Stimulated activated CD8-positive, alpha-beta memory T cell treated with anti-CD3 and anti-CD28 coated beads, Interleukin-4, amount 100 ng/mL, for 1 hour (primary cell): ENCODE measurements around the gene AIG1.
"Not testable (repeated sequence)": the region's sequence is repeated elsewhere in the genome, so short reads cannot be mapped to it uniquely, and the experiment has no call there.

Source experiments
- DNase-seq, 2 donors: peaks; one replicate each; pipeline ENCODE4 v3.0.0-alpha.2; 2020; ENCODE audit warnings: low read depth in 2 of 2, low spot score in 1 of 2

Gene AIG1, protein sequence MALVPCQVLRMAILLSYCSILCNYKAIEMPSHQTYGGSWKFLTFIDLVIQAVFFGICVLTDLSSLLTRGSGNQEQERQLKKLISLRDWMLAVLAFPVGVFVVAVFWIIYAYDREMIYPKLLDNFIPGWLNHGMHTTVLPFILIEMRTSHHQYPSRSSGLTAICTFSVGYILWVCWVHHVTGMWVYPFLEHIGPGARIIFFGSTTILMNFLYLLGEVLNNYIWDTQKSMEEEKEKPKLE

DNA sequence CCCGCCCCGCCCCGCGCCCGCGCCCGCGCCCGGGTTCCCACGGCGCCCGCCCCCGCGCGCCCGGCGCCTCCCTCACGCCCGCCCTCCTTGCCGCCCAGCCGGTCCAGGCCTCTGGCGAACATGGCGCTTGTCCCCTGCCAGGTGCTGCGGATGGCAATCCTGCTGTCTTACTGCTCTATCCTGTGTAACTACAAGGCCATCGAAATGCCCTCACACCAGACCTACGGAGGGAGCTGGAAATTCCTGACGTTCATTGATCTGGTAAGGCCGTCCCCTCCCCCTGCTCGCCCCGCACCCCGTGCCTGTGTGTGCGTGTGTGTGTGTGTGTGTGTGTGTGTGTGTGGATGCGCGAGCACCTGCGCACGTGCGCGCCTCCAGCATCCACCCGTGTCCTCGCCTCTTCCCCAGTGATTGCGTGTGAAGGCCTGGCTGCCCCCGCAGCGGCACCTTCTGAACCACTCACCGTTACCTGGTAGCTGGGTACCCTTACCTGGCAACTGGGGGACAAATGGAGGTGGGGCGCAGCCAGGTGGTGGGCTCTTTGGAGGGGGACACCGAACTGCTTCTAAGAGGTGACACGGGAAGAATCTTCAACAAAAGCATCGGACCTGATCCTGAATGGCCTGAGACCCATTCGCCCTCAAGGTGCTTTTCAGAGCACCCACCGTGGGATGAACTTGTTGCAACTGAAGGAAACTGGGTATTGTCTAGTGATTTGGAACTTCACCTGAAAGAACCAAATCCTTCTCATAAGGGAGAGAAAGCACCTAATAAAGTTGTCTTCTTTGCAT lies at the start of gene AIG1:
Gene AIG1 (plus strand): TSS at position 84 of the 791 bp plus-strand sequence. CDS start 37 bp downstream, at position 121.
- DNase-seq: peak; percentile 25 to 37

DNA sequence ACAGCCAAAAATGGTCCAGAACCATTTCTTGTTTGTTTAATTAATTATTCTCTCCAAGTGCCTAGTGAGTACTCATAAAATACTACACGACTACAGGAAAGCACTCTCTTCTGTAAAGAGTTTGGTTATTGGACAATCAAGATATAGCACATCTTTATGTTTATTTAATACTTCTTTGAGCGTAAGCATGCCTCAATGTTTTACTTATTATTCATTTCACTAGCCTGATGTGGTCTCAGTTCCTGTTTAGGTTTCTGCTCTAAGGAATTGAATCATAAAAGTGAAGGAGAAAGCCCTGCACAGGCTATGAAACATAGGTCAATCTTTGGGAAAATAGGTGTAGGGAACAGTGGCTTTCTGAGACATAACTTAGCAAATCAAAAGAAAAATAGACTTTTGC lies 45.9 kb upstream of the AIG1 start:
- no peak for DNase-seq

DNA sequence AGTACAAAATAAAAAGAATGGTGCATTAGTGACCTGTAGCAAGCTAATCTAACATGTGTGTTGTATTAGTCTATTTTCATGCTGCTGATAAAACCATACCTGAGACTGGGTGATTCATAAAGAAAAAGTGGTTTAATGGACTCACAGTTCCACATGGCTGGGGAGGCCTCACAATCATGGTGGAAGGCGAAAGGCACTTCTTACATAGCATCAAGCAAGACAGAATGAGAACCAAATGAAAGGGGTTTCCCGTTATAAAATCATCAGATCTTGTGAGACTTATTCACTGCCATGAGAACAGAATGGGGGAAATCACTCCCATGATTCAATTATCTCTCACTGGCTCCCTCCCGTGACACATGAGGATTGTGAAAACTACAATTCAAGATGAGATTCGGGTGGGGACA lies 45.4 kb upstream of the AIG1 start:
- no peak for DNase-seq

DNA sequence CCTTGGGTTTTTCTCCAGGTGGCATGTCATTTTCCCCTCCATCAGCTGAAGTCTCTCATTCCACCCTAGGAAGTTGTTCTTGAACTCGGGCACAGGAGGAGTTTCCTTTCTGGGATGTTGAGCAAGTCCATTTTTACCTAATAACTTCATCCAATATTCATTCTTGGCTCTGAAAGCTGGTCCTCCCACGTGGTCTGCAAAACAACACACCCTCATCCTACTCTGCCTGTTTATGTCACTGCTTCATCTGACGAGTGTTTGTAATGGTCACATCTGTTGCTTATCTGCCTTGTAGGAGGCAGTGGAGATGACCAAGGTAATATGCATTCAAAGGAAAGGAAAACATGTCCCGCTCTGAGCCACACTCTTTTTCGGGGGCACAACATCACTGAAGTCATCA lies 41.7 kb upstream of the AIG1 start:
- DNase-seq: no peak

DNA sequence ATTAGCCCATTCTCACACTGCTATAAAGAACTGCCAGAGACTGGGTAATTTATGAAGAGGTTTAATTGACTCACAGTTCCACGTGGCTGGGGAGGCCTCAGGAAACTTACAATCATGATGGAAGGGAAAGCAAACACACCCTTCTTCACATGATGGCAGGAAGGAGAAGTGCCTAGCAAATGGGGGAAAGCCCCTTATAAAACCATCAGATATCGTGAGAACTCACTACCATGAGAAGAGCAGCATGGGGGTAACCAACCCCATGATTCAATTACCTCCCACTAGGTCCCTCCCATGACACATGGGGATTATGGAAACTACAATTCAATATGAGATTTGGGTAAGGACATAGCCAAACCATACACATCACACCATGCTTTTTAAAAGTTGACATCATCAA lies 39.8 kb upstream of the AIG1 start:
- not testable (repeated sequence) for DNase-seq

DNA sequence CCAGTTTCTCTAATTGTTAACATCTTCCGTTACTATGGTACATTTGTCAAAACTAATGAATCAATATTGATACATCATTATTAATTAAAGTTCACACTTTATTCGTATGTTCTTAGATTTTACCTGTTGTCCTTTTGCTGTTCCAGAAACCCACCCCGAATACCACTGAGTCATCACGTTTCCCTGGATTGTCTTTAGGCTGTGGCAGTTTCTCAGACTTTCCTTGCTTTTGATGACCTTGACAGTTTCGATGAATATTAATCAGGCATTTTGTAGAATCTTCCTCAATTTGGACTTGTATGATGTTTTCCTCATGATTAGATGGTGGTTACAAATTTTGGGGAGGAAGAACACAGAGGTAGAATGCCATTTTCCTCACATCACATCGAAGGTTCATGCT lies 39.1 kb upstream of the AIG1 start:
- DNase-seq: no peak

DNA sequence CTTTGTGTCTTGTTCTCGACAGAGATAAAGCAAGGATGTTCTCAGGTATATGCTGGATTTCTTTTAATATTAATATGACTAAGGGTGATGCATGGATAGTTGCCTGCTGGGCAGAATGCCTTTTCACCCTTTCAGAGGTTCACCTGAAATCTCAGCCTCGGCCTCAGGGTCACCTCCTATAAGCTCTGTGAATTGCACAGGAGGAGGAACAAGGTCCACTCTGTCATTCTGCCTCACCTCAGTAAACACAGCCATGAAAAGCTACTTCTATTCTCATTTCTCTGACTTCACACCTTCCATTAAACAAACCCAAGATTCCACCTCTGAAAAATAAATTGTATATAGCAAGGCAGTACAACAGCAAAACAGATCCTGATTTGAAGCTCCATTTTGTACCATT lies 38.1 kb upstream of the AIG1 start:
- no peak for DNase-seq

DNA sequence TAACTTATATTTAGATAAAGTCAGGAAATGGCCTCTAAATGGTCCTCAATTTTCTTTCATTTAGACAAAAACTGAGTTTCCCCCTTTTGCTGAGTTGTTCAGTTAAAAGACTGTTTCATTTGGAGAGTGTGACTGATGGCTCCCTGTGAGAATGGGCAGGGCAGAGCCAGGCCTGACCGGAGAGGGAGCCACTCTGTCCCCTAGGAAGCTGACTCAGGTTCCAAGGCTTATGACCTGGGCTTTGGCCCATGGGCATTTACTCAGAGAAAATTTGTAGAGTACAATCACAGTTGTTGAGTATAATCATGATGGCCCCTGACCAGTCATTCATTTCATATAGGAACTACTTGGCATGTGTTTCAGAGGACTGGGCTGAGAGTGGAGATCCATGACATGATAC lies 37.0 kb upstream of the AIG1 start:
- DNase-seq: no peak

DNA sequence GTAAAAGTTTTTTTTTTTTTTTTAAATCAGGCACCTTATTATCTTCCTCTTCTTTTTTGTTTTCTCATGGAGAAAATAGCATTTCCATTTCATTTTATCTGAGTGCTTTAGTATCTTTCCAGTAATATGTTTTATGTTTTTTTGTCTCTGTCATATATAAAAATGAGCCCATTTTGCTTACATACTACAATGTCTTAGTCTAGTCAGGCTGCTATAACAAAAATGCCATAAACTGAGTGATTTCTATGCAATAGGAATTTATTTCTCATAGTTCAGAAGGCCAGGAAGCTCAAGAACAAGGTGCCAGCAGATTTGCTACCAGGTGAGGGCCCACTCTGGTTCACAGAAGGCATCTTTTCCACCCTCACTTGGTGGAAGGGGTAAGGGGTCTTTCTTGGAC lies 35.7 kb upstream of the AIG1 start:
- no peak for DNase-seq

DNA sequence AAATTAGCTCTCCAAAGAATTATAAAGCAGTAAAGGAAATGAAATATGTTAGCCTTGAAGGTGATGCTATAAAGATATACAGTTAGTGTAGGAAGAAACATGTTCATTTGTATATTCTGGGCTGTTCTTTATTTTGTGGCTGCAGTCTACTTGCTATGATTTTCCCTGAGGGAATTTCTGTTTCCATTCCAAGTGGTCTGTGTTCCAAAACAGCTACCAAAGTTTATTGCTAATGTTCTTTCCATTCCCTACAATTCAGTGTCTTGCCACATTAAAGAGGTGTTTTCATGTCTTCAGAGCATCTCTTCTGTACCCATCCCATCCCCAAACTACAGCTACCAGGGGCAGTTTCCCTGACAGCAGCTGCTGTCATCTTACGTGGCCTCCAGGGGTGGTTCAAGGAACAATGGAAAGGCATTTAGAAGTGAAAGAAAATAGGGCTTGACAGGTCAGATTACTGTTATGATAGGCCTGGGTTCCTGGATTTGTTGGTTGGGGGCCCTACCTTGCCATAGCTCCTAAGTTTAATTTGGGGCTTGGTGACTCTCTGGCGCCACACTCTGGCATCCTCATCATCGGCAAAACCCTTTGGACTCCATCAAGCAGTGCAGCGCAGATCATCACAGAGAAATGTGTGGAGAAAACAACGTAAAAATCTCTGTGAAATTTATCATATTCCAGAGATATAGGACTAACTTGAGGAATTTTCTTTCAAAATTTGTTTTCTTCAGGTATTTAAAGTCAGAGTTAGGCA lies 33.8 kb upstream of the AIG1 start:
- DNase-seq: peak in 1 of 2 donors; percentile 9

DNA sequence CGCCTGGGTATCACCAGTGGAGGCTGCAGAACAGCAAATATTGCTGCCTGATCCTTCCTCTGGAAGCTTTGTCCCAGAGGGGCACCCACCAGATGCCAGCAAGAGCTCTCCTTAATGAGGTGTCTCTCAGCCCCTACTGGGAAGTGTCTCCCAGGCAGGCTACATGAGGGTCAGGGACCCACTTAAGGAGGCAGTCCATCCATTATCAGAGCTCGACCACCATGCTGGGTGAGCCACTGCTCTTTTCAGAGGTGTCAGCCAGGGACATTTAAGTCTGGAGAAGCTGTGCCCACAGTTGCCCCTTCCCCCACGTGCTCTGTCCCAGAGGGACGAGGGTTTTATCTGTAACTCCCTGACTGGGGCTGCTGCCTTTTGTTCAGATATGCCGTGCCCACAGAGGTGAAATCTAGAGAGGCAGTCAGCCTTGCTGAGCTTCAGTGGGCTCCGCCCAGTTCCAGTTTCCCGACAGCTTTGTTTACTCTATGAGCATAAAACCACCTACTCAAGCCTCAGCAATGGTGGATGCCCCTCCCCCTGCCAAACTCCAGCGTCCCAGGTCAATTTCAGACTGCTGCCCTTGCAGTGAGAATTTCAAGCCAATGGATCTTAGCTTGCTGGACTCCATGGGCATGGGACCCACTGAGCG lies 25.9 kb upstream of the AIG1 start:
- no peak for DNase-seq

DNA sequence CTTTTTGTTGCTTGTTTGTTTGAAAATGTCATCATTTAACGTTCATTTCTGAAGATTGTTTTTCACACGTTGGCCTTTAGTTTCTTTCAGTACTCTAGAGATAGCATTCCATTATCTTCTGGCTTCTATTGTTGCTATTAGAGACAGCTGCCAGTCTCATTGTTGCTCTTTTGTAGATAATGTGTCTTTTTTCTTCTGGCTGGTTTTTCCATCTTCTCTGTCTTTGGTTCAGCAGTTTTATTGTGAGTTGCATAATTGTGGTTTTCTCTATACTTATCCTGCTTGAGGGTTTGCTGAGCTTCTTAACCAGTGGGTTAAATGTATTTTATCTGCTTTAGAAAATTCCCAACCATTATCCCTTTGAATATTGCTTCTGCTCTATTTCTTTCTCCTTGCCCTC lies 23.2 kb upstream of the AIG1 start:
- no peak for DNase-seq

DNA sequence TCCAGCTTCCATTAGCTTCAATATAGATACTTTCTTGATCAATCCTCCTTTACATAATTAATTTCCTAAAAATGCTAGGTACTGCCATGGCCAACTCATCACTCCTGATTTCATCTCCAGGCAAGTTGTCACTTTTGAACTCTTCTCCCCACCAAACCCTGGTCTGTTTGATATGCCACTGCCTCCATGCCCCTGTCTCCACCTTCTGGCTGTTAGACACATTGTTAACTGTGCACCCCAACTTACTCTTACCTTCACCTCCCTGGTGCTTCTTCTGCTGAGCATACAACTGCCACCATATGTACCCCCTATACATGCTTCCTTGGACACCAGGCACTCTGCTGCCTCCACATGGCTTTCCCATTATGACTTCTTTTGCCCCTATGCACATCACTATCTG lies 21.9 kb upstream of the AIG1 start:
- no peak for DNase-seq

DNA sequence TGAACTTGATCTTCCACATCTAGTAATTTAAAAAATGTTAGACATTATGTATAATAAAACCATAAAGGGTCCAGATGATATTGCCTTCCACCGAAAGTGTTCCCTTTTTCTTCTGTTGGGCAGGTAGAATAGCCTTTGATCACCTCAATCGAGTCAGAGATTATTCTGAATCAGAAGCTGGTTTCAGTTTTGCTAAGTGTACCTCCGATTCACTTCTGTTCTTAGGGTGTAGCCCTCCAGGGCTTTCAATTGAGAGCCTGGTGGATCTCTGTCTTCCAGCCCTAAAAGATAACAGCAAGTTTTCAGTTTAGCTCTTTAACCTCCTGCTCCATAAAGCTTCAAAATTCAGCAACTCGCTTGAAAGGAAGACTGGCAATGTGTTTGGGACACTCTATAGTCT lies 21.1 kb upstream of the AIG1 start:
- DNase-seq: no peak

DNA sequence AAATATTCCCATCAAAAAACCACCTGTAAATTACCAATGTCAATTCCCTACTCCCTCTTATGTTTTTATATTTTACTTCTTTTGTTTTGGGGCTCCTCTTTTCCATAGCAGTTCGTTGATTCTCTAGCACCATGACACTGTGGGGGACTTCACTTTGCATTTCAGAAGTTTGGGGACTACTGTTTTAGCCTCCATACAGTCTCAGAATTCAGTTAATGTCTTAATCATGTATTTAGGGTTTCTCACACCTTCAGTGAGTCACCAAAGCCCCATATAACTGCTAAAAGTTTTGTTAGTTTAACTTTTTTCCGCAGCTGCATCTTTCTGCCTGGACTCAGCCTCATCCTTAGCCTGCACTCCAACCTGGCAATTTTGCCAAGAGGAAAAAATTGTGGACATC lies 20.7 kb upstream of the AIG1 start:
- DNase-seq: no peak

DNA sequence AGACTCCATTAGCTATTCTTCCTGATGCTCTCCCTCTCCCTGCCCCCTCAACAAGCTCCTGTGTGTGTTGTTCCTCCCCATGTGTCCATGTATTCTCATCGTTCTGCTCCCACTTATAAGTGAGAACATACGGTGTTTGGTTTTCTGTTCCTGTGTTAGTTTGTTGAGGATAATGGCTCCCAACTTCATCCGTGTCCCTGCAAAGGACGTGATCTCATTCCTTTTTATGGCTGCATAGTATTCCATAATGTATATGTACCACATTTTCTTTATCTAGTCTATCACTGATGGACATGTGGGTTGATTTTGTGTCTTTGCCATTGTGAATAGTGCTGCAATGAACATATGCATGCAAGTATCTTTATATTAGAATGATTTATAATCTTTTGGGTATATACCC lies 16.3 kb upstream of the AIG1 start:
- not testable (repeated sequence) for DNase-seq

DNA sequence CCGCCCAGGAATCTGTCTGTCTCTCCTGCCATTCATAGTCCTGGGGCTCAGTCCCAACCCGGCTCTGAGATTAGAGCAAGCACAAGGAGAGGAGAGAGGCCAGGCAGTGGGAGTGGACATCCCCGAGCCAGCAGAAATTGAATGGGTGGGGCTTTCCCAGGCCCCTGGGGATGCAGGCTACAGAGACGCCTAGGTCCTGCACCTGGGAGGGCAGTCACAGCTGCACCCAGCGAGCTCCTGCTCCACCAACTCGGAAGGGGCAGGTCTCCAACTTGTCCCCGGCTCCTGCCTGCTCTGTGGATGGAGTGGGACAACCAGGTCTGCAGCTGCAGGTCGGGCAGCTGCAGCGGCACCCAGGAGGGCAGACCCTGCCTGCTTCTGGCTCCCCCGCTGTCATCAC lies 11.1 kb upstream of the AIG1 start:
- DNase-seq: no peak

DNA sequence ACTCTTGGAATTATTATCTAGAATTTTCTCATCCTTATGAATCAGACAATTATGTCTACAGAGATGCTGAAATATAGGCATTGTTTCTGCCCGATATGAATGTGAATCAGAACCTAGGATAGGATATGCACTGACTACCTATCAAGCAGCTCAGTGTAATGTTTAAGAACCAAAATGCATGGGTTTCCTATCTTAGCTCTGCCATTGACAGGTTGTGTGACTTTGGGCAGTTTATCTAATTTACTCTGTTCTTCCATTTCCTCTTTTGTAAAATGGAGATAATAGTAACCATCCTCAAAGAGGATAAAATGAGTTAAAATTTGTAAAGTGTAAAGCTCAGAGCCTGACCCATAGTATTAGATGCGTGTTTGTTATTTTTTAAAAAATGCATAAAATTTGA lies 10.2 kb upstream of the AIG1 start:
- DNase-seq: no peak

DNA sequence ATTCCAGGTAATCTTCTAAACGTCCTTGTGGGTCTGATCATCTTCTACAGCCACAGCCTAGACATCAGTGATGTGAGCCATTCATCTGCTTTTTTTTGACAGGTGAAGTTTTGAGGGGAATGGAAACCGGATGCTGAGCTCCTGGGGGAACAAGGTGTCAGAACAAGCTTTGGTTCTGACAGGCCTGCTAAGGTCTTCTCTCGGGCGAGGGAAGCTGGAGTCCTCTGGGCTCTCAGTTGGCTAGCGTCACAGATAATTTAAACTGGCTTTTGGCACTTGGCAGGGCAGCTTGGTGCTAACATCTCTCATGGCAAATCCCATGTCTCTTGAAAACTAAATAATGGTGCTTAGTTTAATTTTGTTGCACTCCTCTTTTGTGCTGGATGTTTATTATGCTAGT lies 8.4 kb upstream of the AIG1 start:
- DNase-seq: no peak

DNA sequence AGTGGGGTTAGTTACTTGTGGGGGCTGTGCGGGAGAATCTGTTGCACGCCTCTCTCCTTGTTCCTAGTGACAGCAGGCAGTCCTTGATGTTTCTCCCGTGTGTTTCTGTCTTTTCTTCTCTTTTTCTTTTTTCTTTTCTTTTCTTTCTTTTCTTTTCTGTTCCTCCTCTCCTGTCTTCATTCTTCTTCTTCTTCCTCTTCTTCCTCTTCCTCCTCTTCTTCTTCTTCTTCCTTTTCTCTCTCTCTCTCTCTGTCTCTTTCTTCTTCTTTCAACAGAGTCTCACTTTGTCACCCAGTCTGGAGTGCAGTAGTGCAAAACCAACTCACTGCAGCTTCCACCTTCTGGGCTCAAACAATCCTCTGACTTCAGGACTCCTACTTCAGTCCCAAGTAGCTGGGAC lies 6.8 kb upstream of the AIG1 start:
- DNase-seq: no peak

DNA sequence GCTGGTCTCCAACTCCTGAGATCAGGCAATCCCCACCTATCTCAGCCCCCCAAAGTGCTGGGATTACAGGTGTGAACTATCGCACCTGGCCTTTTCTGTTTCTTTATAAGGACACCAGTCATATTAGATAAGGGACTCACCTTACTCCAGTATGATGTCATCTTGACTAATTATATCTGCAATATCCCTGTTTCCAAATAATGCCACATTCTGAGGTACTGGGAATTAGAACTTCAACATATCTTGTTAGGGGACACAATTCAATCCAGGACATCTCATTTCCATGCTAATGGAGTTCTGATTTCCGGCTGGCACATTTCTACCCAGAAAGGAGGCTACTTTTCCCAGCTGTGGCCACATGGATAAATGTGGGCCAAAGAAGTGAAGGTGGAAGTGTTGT lies 6.4 kb upstream of the AIG1 start:
- DNase-seq: no peak

DNA sequence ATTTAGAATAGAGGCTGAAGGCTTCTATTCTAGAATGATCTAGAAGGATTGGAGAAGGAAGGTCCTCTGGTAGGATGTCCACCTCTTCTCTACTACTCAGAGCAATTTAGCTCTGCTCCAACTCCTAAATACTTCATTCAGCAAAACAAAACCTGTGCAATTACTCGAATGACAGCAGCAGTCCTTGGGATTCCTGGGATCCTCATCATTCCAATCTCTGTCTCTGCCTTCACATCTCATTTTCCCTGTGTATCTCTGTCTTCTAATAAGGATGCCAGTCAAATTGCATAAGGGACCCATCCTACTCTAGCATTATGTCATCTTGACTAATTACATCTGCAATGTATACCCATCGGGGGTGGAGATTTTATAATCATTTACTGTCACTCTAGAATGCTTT lies 5.5 kb upstream of the AIG1 start:
- DNase-seq: no peak
